OCI-LY3 (cell line): ENCODE results near the gene ALDH16A1.

Experiments
- H2AFZ ChIP-seq: fragments of 200-600, 300-600 bp; shearing (Covaris generic); 2 replicates; pipeline ENCODE4 v1.6.0; 2014; ENCODE audit warnings: antibody characterized with exemption, low read depth, low read length
- H3K27ac ChIP-seq: fragments of 200-600, 300-600 bp; sonication (generic); 2 replicates; pipeline ENCODE4 v1.5.1; 2014; ENCODE audit warnings: mild to moderate bottlenecking, low read length, moderate library complexity, mixed read lengths
- H3K27me3 ChIP-seq: fragments of 200-600, 300-600 bp; sonication (generic); 2 replicates; pipeline ENCODE4 v1.6.1; 2014; ENCODE audit warnings: low read depth, low read length, mixed read lengths
- H3K36me3 ChIP-seq: fragments of 200-600, 300-600 bp; sonication (generic); replicated peaks from 2 replicates; pipeline ENCODE3; 2014; ENCODE audit warnings: low read depth, low read length, mixed read lengths
- H3K4me1 ChIP-seq: fragments of 300-600, 200-600 bp; sonication (generic); 2 replicates; pipeline ENCODE4 v1.6.1; 2014; ENCODE audit warnings: low read length, mixed read lengths
- H3K4me2 ChIP-seq: fragments of 200-600, 300-600 bp; sonication (generic); 2 replicates; pipeline ENCODE4 v1.6.1; 2014; ENCODE audit warnings: low read length, mixed read lengths
- H3K4me3 ChIP-seq: fragments of 300-600, 200-600 bp; sonication (generic); 2 replicates; pipeline ENCODE4 v1.5.1; 2014; ENCODE audit warnings: antibody characterized with exemption, mild to moderate bottlenecking, low read length, moderate library complexity
- H3K79me2 ChIP-seq: fragments of 300-600, 200-600 bp; shearing (Covaris generic); 2 replicates; pipeline ENCODE4 v1.6.1; 2014; ENCODE audit warnings: mild to moderate bottlenecking, low read length, mixed read lengths
- H3K9ac ChIP-seq: fragments of 300-600, 200-600 bp; shearing (Covaris generic); 2 replicates; pipeline ENCODE4 v1.6.0; 2014; ENCODE audit warnings: mild to moderate bottlenecking, low read length, moderate library complexity
- H3K9me3 ChIP-seq: fragments of 200-600, 300-600 bp; shearing (Covaris generic); 2 replicates; pipeline ENCODE4 v1.6.1; 2014; ENCODE audit warnings: low read length, mixed read lengths; ENCODE audit not compliant: insufficient read depth
- H4K20me1 ChIP-seq: fragments of 200-600, 300-600 bp; sonication (generic); 2 replicates; pipeline ENCODE4 v1.6.1; 2016; ENCODE audit warnings: low read length, mixed read lengths; ENCODE audit not compliant: insufficient read depth
- EZH2phosphoT487 ChIP-seq: fragments of 200-600 bp; shearing (Covaris generic); IDR thresholded peaks from 2 replicates; pipeline ENCODE4 v1.6.1; 2018; ENCODE audit warnings: antibody characterized with exemption, mixed run types, low read depth
- TF ChIP-seq, protein P1 (sequence below): fragments of 200-600, 300-600 bp; sonication (generic); IDR thresholded peaks from 2 replicates; pipeline ENCODE4 v1.5.1; 2014; ENCODE audit warnings: antibody characterized with exemption, low read length, low read depth

Gene ALDH16A1

DNA sequence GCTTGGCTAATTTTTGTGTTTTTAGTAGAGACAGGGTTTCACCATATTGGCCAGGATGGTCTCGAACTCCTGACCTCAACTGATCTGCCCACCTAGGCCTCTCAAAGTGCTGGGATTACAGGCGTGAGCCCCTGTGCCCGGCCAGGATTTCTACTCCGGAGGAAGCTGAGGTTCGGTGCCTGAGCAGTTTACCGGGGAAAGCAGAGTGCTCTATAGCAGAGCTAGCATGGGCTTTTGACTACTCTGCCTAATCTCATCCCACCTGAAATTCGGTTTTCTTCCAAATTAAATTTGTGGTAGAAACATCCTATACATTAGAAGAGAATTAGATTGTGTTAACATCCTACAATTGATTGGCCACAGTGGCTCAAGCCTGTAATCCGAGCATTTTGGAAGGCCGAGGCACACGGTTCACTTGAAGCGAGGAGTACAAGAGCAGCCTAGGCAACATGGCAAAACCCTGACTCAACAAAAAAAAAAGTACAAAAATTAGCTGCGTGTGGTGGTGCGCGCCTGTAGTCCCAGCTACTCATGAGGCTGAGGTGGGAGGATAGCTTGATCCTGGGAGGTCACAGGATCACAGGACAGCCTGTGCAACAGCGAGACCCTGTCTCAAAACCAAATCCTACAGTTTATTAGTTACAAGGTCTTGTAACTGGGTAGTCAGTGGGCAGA, 36.0 kb downstream of the ALDH16A1 start:
- peak overlapping the region; percentile 83 for H3K27ac ChIP-seq
- peaks cover 18% of the 10 kb centered on the region for H3K4me1 ChIP-seq
- no peaks in the 10 kb centered on the region for H3K9me3 ChIP-seq
- H3K27me3 ChIP-seq = no peaks in the 10 kb centered on the region
- no peak overlapping the region for H2AFZ ChIP-seq
- peak overlapping the region; percentile 99 for H3K9ac ChIP-seq
- H4K20me1 ChIP-seq = peaks cover 34% of the 10 kb centered on the region
- TF ChIP-seq, protein P1, sequence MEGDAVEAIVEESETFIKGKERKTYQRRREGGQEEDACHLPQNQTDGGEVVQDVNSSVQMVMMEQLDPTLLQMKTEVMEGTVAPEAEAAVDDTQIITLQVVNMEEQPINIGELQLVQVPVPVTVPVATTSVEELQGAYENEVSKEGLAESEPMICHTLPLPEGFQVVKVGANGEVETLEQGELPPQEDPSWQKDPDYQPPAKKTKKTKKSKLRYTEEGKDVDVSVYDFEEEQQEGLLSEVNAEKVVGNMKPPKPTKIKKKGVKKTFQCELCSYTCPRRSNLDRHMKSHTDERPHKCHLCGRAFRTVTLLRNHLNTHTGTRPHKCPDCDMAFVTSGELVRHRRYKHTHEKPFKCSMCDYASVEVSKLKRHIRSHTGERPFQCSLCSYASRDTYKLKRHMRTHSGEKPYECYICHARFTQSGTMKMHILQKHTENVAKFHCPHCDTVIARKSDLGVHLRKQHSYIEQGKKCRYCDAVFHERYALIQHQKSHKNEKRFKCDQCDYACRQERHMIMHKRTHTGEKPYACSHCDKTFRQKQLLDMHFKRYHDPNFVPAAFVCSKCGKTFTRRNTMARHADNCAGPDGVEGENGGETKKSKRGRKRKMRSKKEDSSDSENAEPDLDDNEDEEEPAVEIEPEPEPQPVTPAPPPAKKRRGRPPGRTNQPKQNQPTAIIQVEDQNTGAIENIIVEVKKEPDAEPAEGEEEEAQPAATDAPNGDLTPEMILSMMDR = no peak
- no peak for TF ChIP-seq EZH2phosphoT487
- peaks cover 42% of the 10 kb centered on the region for H3K79me2 ChIP-seq
- H3K36me3 ChIP-seq = peaks cover 54% of the 10 kb centered on the region
- H3K4me2 ChIP-seq = peak overlapping the region; percentile 77
- H3K4me3 ChIP-seq = peak overlapping the region; percentile 87

DNA sequence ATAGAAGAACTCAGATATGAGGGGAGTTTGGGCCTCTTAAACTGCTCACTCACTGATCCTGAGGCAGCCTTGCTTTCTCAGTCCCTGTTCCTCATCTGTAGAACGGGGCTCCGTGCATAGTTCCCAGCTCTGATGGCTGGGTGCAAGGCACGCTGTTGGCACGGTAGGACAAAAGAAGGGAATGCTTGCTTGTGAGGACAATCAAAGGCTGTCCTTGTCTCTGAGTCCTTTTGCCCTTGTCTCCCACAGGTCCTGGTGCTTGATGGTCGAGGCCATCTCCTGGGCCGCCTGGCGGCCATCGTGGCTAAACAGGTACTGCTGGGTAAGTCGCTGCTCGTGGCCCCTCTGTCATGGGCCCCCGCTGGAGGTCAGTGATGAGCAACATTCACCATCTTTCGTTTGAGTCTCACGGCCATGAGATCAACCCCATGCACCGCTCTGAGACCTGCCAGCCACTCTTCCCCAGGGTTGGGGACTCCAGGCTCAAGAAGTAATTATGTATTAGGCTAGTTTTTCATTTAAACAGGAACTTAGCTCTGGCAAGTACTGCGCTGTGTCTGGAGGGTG, 36.7 kb downstream of the ALDH16A1 start:
- Histone ChIP-seq H3K9ac (peak overlapping the region; percentile 99), H3K36me3 (peaks cover 54% of the 10 kb centered on the region), H3K79me2 (peaks cover 42% of the 10 kb centered on the region), H3K9me3 (no peaks in the 10 kb centered on the region), H3K4me2 (peak overlapping the region; percentile 77), H3K27me3 (no peaks in the 10 kb centered on the region), H3K4me3 (peak overlapping the region; percentile 87), H3K4me1 (peaks cover 18% of the 10 kb centered on the region), H3K27ac (peak overlapping the region; percentile 83), H2AFZ (no peak overlapping the region), H4K20me1 (peaks cover 34% of the 10 kb centered on the region)
- no peak for TF ChIP-seq EZH2phosphoT487
- TF ChIP-seq, protein P1 = peak; percentile 48

- Histone ChIP-seq H3K27ac (peak overlapping the region; percentile 83), H3K27me3 (no peaks in the 10 kb centered on the region), H2AFZ (no peak overlapping the region), H3K9me3 (no peaks in the 10 kb centered on the region), H3K36me3 (peaks cover 54% of the 10 kb centered on the region), H3K9ac (peak overlapping the region; percentile 99), H3K4me3 (peak overlapping the region; percentile 87), H3K79me2 (peaks cover 46% of the 10 kb centered on the region), H3K4me2 (peak overlapping the region; percentile 77), H3K4me1 (peaks cover 24% of the 10 kb centered on the region), H4K20me1 (peaks cover 34% of the 10 kb centered on the region)
- TF ChIP-seq EZH2phosphoT487 = no peak
- TF ChIP-seq, protein P1 = no peak
Measured at GRCh38 chr19:49490287-49491029, 37.4 kb downstream of the ALDH16A1 start.
